Gastrocnemius medialis (tissue), 4 donors: Measurements from ENCODE around the gene MAST2.

ENCODE experiments used
- POLR2A ChIP-seq, 2 donors: fragments of 450-650 bp; IDR thresholded peaks; one replicate each; pipeline ENCODE4 v1.6.1; 2017; ENCODE audit warnings: antibody characterized with exemption in 2 of 2, mild to moderate bottlenecking in 2 of 2, moderate library complexity in 2 of 2
- TF ChIP-seq, protein P1 (sequence below), 5 experiments: fragments of 450-650 bp in 3 of 5; fragments of 200-600 bp in 2 of 5; sonication (generic) in 2 of 5; IDR thresholded peaks in 4 of 5; conservative IDR thresholded peaks in 1 of 5; 1 replicate in 4 of 5; 2 replicates in 1 of 5; pipeline ENCODE4 v1.5.1; 2016 to 2019; ENCODE audit warnings: antibody characterized with exemption in 5 of 5, mild to moderate bottlenecking in 3 of 5, moderate library complexity in 3 of 5

- TF ChIP-seq, protein P1, sequence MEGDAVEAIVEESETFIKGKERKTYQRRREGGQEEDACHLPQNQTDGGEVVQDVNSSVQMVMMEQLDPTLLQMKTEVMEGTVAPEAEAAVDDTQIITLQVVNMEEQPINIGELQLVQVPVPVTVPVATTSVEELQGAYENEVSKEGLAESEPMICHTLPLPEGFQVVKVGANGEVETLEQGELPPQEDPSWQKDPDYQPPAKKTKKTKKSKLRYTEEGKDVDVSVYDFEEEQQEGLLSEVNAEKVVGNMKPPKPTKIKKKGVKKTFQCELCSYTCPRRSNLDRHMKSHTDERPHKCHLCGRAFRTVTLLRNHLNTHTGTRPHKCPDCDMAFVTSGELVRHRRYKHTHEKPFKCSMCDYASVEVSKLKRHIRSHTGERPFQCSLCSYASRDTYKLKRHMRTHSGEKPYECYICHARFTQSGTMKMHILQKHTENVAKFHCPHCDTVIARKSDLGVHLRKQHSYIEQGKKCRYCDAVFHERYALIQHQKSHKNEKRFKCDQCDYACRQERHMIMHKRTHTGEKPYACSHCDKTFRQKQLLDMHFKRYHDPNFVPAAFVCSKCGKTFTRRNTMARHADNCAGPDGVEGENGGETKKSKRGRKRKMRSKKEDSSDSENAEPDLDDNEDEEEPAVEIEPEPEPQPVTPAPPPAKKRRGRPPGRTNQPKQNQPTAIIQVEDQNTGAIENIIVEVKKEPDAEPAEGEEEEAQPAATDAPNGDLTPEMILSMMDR (IDR thresholded peaks at IDR 0.05 in 4 of 5, conservative IDR thresholded peaks at IDR 0.05 in 1 of 5) = no peak
- TF ChIP-seq POLR2A (IDR thresholded peaks at IDR 0.05) = no peak
Measured at GRCh38 chr1:45846931-45847330, 43.5 kb downstream of the MAST2 start.
